HG03139 (cell line): Measurements from ENCODE around the gene SCAPER.

Experiments
- ATAC-seq: cut with Tn5 transposase; IDR thresholded peaks from one replicate; pipeline ENCODE4 v1.9.1; 2021; ENCODE audit not compliant: unreplicated experiment

SCAPER gene, protein sequence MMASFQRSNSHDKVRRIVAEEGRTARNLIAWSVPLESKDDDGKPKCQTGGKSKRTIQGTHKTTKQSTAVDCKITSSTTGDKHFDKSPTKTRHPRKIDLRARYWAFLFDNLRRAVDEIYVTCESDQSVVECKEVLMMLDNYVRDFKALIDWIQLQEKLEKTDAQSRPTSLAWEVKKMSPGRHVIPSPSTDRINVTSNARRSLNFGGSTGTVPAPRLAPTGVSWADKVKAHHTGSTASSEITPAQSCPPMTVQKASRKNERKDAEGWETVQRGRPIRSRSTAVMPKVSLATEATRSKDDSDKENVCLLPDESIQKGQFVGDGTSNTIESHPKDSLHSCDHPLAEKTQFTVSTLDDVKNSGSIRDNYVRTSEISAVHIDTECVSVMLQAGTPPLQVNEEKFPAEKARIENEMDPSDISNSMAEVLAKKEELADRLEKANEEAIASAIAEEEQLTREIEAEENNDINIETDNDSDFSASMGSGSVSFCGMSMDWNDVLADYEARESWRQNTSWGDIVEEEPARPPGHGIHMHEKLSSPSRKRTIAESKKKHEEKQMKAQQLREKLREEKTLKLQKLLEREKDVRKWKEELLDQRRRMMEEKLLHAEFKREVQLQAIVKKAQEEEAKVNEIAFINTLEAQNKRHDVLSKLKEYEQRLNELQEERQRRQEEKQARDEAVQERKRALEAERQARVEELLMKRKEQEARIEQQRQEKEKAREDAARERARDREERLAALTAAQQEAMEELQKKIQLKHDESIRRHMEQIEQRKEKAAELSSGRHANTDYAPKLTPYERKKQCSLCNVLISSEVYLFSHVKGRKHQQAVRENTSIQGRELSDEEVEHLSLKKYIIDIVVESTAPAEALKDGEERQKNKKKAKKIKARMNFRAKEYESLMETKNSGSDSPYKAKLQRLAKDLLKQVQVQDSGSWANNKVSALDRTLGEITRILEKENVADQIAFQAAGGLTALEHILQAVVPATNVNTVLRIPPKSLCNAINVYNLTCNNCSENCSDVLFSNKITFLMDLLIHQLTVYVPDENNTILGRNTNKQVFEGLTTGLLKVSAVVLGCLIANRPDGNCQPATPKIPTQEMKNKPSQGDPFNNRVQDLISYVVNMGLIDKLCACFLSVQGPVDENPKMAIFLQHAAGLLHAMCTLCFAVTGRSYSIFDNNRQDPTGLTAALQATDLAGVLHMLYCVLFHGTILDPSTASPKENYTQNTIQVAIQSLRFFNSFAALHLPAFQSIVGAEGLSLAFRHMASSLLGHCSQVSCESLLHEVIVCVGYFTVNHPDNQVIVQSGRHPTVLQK (N-terminal part only)

GRCh38 chr15:76905013-76905839 is at the start of gene SCAPER:
Gene SCAPER, minus strand, starts transcription at chr15:76905340. Its CDS starts 21,523 bp downstream, at chr15:76883817.
- peak; percentile 90 for ATAC-seq

GRCh38 chr15:76954744-76955143 is 49.6 kb upstream of the SCAPER start:
- no peak for ATAC-seq

- no peak for ATAC-seq
Observed at GRCh38 chr15:76953913-76954312, 48.8 kb upstream of the SCAPER start.

GRCh38 chr15:76951220-76951619 is 46.1 kb upstream of the SCAPER start:
- ATAC-seq: no peak

DNA sequence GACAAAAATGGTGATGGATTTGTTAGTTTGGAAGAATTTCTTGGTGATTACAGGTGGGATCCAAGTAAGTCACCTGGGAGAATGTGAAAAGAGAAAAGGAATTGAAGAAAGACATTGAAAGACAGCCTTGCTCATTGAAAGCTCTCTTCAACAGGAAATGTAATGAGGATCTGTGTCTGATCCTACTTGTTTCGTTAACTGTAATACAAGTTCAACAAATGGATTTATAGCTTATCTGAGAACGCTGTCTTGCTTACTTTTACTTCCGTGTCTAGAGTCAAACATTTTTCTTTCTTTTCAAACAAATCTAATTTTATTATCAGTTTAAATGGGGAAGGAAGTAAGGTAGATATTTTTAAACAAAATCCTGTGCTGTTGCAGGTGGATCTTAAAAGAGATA is 42.3 kb upstream of the SCAPER start:
- ATAC-seq: no peak

DNA sequence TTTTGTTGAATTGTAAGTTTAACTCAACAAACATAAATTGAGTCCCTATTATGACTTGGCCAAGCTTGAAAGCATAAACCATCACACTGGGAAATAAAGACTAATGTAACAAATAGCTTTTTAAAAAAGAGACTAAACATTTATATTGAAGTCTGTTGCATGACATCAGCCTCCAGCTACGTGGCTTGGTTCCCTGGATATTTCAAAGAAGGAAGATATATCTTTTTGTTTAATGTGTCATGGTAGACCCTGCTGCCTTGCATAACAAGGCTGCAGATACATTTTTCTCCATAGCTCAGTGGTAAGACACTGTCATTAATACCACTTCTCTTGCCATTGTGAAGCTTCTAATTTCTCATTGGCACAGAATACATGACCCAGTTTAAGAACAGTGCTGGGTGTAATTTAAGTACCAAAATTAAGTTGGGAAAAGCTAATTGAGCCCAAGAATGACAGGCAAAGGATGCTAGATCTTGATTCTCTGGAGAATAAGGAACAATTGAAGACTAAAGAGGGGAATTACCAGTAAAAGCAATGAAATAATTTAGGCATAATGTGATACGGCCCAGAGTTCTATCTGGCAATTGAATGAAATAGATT is 40.5 kb upstream of the SCAPER start:
- ATAC-seq: no peak

DNA sequence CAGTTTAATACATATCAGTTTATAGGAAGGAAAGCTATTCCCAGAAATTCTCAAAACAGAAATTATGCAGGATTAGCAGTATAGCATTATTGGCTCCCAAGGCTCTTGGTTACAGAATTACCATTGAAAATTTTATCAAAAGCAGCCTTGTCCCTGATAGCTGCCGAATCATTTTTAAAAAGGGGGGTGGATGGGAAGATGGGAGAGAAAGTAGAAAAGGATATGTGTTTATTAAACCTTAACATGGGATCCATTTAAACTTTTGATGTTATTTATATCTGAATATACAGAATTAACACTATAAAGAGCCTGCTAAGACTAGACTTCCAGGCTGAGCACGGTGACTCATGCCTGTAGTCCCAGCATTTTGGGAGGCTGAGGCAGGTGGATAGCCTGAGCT is 37.2 kb upstream of the SCAPER start:
- ATAC-seq: no peak

- no peak for ATAC-seq
Observed at GRCh38 chr15:76941636-76942035, 36.5 kb upstream of the SCAPER start.

- ATAC-seq: no peak
Observed at GRCh38 chr15:76939715-76940114, 34.6 kb upstream of the SCAPER start.

DNA sequence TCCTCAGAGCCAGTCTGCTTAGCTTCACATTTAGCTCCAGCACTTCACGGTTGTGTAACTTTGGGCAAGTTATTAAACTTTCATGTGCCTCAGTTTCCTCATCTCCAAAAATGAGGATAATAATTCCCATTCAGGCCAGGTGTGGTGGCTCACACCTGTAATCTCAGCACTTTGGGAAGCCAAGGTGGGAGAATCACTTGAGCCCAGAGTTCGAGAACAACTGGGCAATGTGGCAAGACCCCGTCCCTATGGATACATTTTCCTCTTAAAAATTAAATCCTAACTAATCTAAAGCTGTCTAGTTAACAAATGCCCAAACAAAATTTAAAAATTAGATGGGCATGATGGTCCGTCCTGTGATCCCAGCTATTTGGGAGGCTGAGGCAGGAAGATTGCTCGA is 33.6 kb upstream of the SCAPER start:
- no peak for ATAC-seq

DNA sequence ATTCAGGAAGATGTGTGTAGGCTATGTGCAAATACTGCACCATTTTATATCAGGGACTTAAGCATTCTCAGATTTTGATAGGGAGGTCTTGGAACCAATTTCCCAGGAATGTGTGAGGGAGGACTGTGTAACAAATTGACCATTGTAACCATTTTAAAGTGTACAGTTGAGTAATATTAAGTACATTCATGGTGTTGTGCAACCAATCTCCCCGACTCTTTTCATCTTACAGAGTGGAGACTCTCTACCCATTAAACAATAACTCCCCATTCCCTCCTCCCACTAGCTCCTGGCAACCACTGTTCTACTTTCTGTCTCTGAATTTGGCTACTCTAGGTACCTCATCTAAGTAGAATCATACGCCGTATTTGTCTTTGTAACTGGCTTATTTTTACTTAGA is 31.5 kb upstream of the SCAPER start:
- no peak for ATAC-seq

- ATAC-seq: no peak
Observed at GRCh38 chr15:76935620-76936019, 30.5 kb upstream of the SCAPER start.

DNA sequence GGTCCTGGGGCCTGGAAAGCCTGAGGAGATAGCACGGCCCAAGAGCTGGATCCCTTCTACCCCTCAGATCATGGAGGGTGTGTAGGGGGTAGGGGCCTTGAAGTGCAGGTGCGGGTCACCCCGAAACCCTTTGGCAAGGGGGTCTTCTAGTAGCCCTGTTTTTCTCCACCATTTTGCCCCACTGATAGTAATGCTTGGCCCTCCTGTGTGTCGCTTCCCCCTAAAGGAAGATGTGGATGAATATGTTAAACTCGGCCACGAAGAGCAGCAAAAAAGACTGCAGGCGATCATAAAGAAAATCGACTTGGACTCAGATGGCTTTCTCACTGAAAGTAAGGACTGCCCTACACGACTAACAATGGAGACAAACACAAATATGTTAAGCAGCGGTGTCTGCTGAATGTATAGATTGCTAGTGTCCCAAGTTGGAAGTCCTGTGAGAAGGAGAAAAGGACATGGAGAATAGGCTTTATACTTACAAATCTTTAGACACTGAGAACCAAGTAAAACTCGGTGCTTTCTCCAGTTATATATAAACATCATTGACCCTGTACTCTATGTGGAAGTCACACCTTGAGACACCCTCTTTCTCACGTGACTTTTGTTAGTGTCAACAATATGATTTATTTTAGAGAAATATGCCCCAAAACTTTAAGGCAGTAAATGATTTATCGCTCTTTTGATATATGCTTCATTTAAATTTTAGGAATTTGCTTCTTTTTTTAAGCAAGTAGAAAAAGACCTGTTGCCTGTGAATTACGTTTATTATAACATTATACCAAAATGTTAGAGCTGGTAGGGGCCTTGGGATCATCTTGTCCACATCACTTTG is 27.2 kb upstream of the SCAPER start:
- no peak for ATAC-seq

DNA sequence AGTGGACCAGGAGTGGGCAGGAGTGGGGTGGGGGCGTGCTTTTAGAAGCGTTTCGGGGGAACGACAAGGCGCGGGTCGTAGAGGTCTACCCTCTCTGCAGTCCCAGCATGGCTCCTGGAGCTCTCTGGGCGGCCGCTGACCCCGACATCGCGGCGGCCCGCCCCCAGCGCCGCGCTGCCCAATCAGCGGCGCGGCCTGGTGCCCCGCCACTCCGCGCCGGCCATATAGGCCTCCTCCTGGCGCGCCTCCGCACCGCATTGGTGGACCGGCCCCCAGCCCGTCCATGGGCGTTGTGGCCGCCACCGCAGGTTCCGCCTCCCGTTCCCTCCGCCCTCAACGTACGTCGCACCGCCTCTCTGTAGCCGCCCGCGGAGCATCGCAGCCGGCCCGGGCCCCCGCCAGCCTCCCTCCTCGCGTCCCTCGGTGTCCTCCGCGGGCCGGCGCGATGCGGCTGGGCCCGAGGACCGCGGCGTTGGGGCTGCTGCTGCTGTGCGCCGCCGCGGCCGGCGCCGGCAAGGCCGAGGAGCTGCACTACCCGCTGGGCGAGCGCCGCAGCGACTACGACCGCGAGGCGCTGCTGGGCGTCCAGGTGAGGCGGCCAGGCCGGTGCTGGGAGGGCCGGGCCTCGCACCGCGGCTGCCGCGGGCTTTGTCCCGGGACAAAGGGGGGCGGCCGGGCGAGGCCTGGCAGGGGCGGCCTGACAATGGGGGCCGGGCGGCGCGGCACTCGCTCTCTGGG is 26.4 kb upstream of the SCAPER start, which contains the start of gene RCN2:
TSS of gene RCN2 (plus strand) at position 353 of the 738 bp plus-strand sequence. CDS start at position 446, 93 bp downstream.
- peak; percentile 99 for ATAC-seq

- no peak for ATAC-seq
Observed at GRCh38 chr15:76930831-76931396, 25.8 kb upstream of the SCAPER start.

GRCh38 chr15:76929011-76929760 is 24.0 kb upstream of the SCAPER start:
- ATAC-seq: no peak

DNA sequence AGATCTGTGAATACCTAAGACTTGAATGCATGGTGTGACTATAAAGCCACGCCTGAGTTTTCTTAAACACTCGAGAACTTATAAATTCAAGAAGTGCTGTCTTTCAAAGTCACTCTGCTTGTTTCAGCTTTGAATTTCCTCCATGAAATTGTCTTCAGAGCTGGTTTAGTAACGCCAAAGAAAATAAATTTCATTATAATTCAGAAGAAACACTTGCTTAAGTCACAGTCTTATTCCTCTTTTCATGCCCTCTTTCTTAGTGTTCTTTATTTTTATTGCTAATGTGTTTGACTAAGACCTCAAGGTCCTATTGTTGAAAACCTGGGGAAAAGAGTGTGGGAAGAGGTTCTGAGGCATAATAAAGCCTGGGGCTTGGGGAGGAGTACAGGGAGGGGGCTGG is 23.1 kb upstream of the SCAPER start:
- ATAC-seq: no peak
